ENCODE data around the gene TMEM260. TPM values are rescaled to one million over a fixed set of nuclear protein-coding genes. Genes with fewer than 3 reads are reported as not detected.

TMEM260 gene
- polyA plus RNA-seq, result 16.9 TPM

GRCh38 chr14:56579345-56580220 lies at the start of gene TMEM260:
TMEM260 (plus strand) TSS chr14:56579798; CDS start chr14:56579915, 117 bp downstream.
- Mint-ChIP-seq H3K4me3 (peak within 1 kb of the TSS in 3 of 4 donors; percentile 91 to 97 (median 96)), H3K27me3 (peaks cover 2% of the 10 kb centered on the region), H3K4me1 (peaks cover 23 to 32% (median 28%) of the 10 kb centered on the region in 3 donors), H3K36me3 (no peaks in the 10 kb centered on the region), H3K9me3 (no peaks in the 10 kb centered on the region), H3K27ac (peak within 1 kb of the TSS; percentile 71 to 98 (median 98))

DNA sequence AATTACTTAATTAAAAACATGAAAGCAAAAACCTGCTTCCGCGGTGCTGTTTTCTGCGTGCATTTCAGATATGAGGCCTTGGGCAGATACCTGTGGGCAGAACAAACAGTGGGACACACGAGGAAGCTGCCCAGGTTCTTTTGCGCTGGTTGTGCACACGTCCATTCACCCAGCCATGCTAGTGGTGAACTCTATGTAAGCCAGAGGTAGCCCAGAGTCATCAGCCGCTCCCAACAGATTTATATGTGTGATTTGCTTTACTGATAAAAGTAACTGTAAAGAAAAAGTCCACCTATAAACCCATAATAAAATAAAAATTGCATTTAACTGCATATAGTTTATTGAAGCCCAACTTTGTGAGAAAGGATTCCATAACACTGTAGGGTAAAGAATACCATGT lies 47.1 kb upstream of the TMEM260 start:
- Mint-ChIP-seq H3K4me3 (no peak overlapping the region), H3K9me3 (no peaks in the 10 kb centered on the region), H3K4me1 (no peaks in the 10 kb centered on the region), H3K27ac (no peak overlapping the region), H3K36me3 (no peaks in the 10 kb centered on the region), H3K27me3 (peaks cover 6% of the 10 kb centered on the region)

DNA sequence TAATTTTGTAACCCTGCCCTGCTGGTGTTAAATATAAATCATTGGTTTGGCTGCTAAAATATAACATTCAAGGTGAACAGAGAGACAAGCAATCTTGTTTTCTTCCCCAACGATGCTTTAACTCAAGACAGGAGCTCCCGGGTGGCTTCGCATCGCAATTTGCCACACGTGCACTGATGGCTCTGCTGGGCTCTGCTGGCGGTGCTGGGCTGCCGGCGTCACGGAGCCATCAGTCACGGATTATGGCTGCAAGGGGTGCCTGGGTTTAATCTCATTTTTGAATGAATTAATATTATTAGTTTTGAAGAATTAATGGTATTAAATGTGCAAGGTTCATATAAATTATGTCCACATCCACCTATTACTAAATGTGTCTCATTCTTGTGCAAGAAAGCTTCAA lies 44.9 kb upstream of the TMEM260 start:
- no peak overlapping the region for H3K4me3 Mint-ChIP-seq

GRCh38 chr14:56539862-56540261 lies 39.7 kb upstream of the TMEM260 start:
- H3K4me3 Mint-ChIP-seq, result no peak overlapping the region
- H3K36me3 Mint-ChIP-seq, result peaks cover 2% of the 10 kb centered on the region
- H3K9me3 Mint-ChIP-seq, result no peaks in the 10 kb centered on the region
- H3K4me1 Mint-ChIP-seq, result no peaks in the 10 kb centered on the region
- no peak overlapping the region for H3K27ac Mint-ChIP-seq
- H3K27me3 Mint-ChIP-seq, result peaks cover 6% of the 10 kb centered on the region

More for the DNA sequence above, 44.9 kb upstream of the TMEM260 start:
- H3K4me1 Mint-ChIP-seq, result no peaks in the 10 kb centered on the region
- H3K36me3 Mint-ChIP-seq, result peaks cover 2% of the 10 kb centered on the region
- H3K27ac Mint-ChIP-seq, result no peak overlapping the region
- H3K27me3 Mint-ChIP-seq, result peaks cover 6% of the 10 kb centered on the region
- H3K9me3 Mint-ChIP-seq, result no peaks in the 10 kb centered on the region

- Mint-ChIP-seq H3K36me3 (no peaks in the 10 kb centered on the region), H3K4me3 (no peak overlapping the region), H3K9me3 (no peaks in the 10 kb centered on the region), H3K4me1 (no peaks in the 10 kb centered on the region), H3K27me3 (peaks cover 4% of the 10 kb centered on the region), H3K27ac (no peak overlapping the region)
These were observed 36.2 kb upstream of the TMEM260 start for GRCh38 chr14:56543436-56543835.

DNA sequence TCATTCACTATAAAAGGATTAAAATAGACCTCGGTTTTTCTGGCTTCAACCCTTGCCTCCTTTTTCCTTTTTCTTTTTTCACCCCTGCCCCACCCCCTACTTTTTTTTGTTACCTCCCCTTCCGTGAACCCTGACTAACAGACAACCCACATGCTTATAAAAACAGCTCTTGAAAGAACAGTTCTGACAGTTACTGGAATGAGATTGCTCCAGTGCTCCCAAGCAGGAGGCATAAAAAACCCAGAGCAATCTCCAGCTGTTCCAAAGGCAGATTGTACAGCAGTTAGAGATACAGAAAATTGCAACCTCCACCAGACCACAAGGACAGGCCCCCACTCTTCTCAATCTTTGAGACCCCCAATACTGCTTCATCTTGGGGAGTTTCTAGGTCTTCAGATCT lies 29.9 kb upstream of the TMEM260 start:
- no peaks in the 10 kb centered on the region for H3K36me3 Mint-ChIP-seq
- H3K4me1 Mint-ChIP-seq, result no peaks in the 10 kb centered on the region
- H3K27me3 Mint-ChIP-seq, result peaks cover 6% of the 10 kb centered on the region
- H3K27ac Mint-ChIP-seq, result peak overlapping the region in 1 of 3 donors; percentile 21
- peaks cover 0 to 2% (median 0%) of the 10 kb centered on the region in 3 donors for H3K9me3 Mint-ChIP-seq
- H3K4me3 Mint-ChIP-seq, result no peak overlapping the region

GRCh38 chr14:56552615-56553014 lies 27.0 kb upstream of the TMEM260 start:
- Mint-ChIP-seq H3K4me3 (no peak overlapping the region), H3K27me3 (peaks cover 8% of the 10 kb centered on the region), H3K27ac (no peak overlapping the region), H3K9me3 (peaks cover 0 to 2% (median 0%) of the 10 kb centered on the region in 3 donors), H3K4me1 (no peaks in the 10 kb centered on the region), H3K36me3 (no peaks in the 10 kb centered on the region)

GRCh38 chr14:56554301-56554700 lies 25.3 kb upstream of the TMEM260 start:
- Mint-ChIP-seq H3K36me3 (no peaks in the 10 kb centered on the region), H3K4me1 (no peaks in the 10 kb centered on the region), H3K27ac (no peak overlapping the region), H3K4me3 (no peak overlapping the region), H3K9me3 (peaks cover 0 to 2% (median 0%) of the 10 kb centered on the region in 3 donors), H3K27me3 (peaks cover 8% of the 10 kb centered on the region)

- Mint-ChIP-seq H3K4me3 (no peak overlapping the region), H3K27ac (no peak overlapping the region), H3K4me1 (no peaks in the 10 kb centered on the region), H3K27me3 (peaks cover 9% of the 10 kb centered on the region), H3K9me3 (peaks cover 0 to 2% (median 0%) of the 10 kb centered on the region in 3 donors), H3K36me3 (no peaks in the 10 kb centered on the region)
These were observed 23.6 kb upstream of the TMEM260 start for GRCh38 chr14:56555921-56556570.

- Mint-ChIP-seq H3K27ac (no peak overlapping the region), H3K36me3 (peaks cover 2% of the 10 kb centered on the region), H3K27me3 (peaks cover 10% of the 10 kb centered on the region), H3K4me3 (no peak overlapping the region), H3K9me3 (peaks cover 3 to 4% (median 4%) of the 10 kb centered on the region in 3 donors), H3K4me1 (no peaks in the 10 kb centered on the region)
These were observed 20.4 kb upstream of the TMEM260 start for GRCh38 chr14:56559182-56559581.

DNA sequence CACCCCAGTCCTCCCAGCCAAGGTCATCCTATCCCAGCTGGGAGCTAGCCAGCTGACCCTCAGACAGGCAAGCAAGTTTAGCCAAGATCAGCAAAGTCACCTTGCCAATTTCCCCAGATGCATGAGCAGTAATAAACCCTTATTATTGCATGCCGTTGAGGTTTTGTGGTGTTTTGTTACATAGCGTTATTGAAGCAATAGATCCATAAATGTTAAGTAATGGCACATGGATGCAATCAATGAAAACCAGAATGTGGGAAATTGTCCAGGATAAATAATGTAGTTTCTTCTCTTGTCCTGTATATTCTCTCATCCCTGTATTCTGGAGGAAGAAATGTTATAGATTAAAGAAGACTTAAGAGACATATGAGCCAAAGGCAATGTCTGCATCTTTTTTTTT lies 18.0 kb upstream of the TMEM260 start:
- Mint-ChIP-seq H3K36me3 (peaks cover 2% of the 10 kb centered on the region), H3K9me3 (peaks cover 4 to 9% (median 5%) of the 10 kb centered on the region in 3 donors), H3K4me3 (no peak overlapping the region)

DNA sequence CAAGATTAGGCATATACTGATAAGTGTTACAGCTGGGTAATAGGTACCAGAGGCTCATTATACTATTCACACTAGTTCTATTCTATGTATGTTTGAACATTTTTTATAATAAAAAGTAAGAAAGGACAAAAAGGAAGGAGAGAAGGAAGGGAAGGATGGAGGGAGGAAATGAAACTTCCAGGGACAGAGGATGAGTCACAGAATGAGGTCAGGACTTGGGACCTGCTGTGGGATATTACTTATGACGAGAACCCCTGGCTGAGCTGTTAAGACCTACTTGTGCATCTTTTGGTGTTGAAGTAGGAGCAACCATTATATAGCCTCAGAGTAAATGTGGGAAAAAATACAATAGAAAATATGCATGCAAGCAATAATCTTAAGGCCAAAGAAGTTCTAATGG lies 16.7 kb upstream of the TMEM260 start:
- Mint-ChIP-seq H3K27ac (no peak overlapping the region), H3K9me3 (peaks cover 4 to 9% (median 5%) of the 10 kb centered on the region in 3 donors), H3K4me3 (no peak overlapping the region), H3K36me3 (peaks cover 2% of the 10 kb centered on the region), H3K4me1 (no peaks in the 10 kb centered on the region), H3K27me3 (peaks cover 18% of the 10 kb centered on the region)

More for the DNA sequence above, 18.0 kb upstream of the TMEM260 start:
- H3K27me3 Mint-ChIP-seq, result peaks cover 14% of the 10 kb centered on the region
- no peaks in the 10 kb centered on the region for H3K4me1 Mint-ChIP-seq
- H3K27ac Mint-ChIP-seq, result no peak overlapping the region

GRCh38 chr14:56569174-56569573 lies 10.4 kb upstream of the TMEM260 start:
- Mint-ChIP-seq H3K27ac (no peak overlapping the region), H3K9me3 (peaks cover 2 to 5% (median 2%) of the 10 kb centered on the region in 3 donors), H3K36me3 (no peaks in the 10 kb centered on the region), H3K27me3 (peaks cover 16% of the 10 kb centered on the region), H3K4me1 (no peaks in the 10 kb centered on the region), H3K4me3 (no peak overlapping the region)

DNA sequence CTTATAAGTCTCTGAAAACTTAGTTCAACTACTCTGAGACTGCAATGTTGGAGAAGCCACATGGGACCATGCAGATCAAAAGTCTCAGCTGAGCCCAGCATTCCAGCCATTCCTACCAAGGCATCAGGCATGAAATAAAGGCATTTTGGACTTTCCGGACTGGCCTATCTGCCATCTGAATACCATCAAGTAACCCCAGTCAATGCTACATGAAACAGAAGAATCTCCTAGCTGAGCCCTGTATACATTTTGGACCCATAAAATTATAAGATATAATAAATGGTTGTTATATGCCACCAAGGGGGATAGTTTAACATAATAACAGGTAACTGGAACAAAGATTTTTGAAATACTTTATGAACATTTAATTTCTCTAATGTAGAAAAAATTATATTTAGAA lies 9.3 kb upstream of the TMEM260 start:
- Mint-ChIP-seq H3K4me1 (no peaks in the 10 kb centered on the region), H3K9me3 (no peaks in the 10 kb centered on the region), H3K36me3 (no peaks in the 10 kb centered on the region), H3K27ac (no peak overlapping the region), H3K27me3 (peaks cover 15% of the 10 kb centered on the region), H3K4me3 (no peak overlapping the region)

DNA sequence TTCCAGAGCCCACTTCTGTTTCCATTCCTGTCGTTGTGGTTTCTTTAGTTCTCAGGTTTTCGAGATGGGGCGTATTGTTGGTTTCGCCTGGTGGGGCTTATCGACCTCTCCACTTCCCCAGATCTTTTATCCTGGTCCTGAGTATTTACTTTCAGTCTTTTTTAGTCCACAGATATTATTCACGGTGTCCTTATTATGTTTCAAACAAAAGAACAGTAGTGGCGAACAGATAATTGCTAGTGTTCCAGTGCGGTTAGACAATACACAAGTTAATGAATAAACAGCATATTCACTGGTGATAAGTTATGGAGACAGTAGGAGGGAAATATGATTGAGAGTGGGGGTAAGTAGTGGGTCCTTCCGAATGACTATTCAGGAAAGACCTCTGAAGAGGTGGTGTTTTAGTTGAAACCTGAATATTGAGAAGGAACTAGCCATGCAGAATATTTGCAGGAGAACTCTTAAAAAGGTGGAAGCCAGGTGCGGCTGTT lies 668 bp downstream of the TMEM260 start:
- peaks cover 2% of the 10 kb centered on the region for H3K27me3 Mint-ChIP-seq
- H3K4me1 Mint-ChIP-seq, result peaks cover 23 to 32% (median 28%) of the 10 kb centered on the region in 3 donors
- H3K36me3 Mint-ChIP-seq, result no peaks in the 10 kb centered on the region
- no peaks in the 10 kb centered on the region for H3K9me3 Mint-ChIP-seq
- H3K27ac Mint-ChIP-seq, result peak overlapping the region; percentile 71 to 98 (median 93)
- peak overlapping the region in 3 of 4 donors; percentile 91 to 97 (median 96) for H3K4me3 Mint-ChIP-seq

All from IgD-negative memory B cell (primary cell).